ENCODE data around the gene PDZD8.

Gene PDZD8

GRCh38 chr10:117366741-117367140 lies 8.5 kb downstream of the PDZD8 start:
- TF ChIP-seq, protein P1, sequence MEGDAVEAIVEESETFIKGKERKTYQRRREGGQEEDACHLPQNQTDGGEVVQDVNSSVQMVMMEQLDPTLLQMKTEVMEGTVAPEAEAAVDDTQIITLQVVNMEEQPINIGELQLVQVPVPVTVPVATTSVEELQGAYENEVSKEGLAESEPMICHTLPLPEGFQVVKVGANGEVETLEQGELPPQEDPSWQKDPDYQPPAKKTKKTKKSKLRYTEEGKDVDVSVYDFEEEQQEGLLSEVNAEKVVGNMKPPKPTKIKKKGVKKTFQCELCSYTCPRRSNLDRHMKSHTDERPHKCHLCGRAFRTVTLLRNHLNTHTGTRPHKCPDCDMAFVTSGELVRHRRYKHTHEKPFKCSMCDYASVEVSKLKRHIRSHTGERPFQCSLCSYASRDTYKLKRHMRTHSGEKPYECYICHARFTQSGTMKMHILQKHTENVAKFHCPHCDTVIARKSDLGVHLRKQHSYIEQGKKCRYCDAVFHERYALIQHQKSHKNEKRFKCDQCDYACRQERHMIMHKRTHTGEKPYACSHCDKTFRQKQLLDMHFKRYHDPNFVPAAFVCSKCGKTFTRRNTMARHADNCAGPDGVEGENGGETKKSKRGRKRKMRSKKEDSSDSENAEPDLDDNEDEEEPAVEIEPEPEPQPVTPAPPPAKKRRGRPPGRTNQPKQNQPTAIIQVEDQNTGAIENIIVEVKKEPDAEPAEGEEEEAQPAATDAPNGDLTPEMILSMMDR (IDR thresholded peaks at IDR 0.05; ENCODE audit: insufficient read depth, missing control alignments), result no peak
- no peak for FAIRE-seq
- no peak for DNase-seq (ENCODE audit: insufficient read length, low spot score)

DNA sequence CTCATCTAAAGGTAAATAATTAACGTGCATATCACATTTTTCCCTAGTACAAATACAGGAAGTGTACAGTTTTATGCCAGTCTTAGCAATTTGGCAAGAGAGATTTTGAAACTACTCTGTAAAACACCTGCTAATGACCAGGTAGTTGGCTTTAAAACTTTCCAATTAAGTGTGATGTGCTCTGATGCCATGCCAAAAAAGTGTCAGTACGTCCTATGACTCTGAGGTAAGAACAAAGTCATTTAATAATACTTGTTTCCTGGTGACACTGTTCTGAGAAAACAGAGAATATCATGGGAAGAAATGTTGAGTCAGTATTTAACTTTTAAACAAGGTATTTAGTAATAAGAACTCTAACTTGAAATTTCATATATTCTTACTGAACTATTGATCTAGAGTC lies 9.6 kb downstream of the PDZD8 start:
- TF ChIP-seq, protein P1 (IDR thresholded peaks at IDR 0.05; ENCODE audit: insufficient read depth, missing control alignments), result no peak
- DNase-seq (ENCODE audit: insufficient read length, low spot score), result no peak
- FAIRE-seq, result no peak

GRCh38 chr10:117364110-117364960 lies 10.9 kb downstream of the PDZD8 start:
- no peak for FAIRE-seq
- TF ChIP-seq, protein P1 (IDR thresholded peaks at IDR 0.05; ENCODE audit: insufficient read depth, missing control alignments), result no peak
- no peak for DNase-seq (ENCODE audit: insufficient read length, low spot score)

GRCh38 chr10:117363028-117363427 lies 12.2 kb downstream of the PDZD8 start:
- FAIRE-seq, result no peak

DNA sequence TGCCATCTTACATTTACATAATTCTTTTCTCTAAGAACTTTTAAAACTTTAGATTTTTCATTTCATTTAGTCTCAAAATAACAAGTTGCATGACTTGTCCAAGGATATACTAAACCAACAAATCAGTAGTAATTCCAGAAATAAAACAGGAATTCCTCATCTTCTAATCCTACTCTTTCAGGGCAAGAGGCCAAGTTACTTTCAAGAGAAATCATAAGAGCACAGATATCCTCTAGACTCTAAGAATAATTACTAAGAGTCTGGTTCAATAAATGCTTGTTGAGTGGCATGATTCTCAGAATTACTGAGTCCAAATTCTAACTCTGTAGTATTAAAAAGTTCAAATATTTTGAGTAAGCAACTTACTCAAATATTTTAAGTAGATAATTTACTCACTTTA lies 12.9 kb downstream of the PDZD8 start:
- DNase-seq (ENCODE audit: insufficient read length, low spot score) (no peak), FAIRE-seq (no peak)
- TF ChIP-seq, protein P1 (IDR thresholded peaks at IDR 0.05; ENCODE audit: insufficient read depth, missing control alignments), result no peak

More at GRCh38 chr10:117363028-117363427, 12.2 kb downstream of the PDZD8 start:
- TF ChIP-seq, protein P1 (IDR thresholded peaks at IDR 0.05; ENCODE audit: insufficient read depth, missing control alignments), result no peak
- DNase-seq (ENCODE audit: insufficient read length, low spot score), result no peak

DNA sequence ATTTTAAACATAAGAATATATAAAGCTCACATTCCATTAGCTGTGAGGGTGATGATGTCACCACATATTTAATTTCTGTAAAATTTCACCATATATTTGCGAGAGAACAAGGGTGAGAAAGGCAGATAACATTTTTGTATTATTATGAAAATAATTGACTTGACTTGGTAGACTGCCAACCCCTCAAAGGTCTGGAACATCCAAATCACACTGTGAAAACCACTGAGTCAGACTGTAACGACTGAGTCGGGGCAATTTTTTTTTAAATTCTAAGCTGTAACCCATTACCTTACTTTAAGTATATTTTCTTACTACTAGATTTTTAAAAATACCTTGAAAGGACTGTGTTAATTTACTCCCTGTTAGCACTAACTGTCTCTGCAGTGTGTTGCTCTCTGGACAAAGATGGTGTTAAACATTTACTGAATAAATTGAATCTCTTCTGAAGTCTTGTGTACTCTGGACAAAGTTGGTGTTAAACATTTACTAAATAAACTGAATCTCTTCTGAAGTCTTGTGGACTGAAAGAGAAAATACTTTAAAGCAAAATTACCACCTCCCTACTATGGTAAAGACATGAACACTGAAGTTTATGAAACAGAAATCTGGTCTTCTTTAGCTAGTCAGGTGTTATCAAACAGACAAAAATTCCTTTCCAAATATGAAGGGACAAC lies 14.1 kb downstream of the PDZD8 start:
- DNase-seq (ENCODE audit: insufficient read length, low spot score) (no peak), FAIRE-seq (no peak)
- TF ChIP-seq, protein P1 (IDR thresholded peaks at IDR 0.05; ENCODE audit: insufficient read depth, missing control alignments), result no peak

- FAIRE-seq (no peak), DNase-seq (ENCODE audit: insufficient read length, low spot score) (no peak)
- TF ChIP-seq, protein P1 (IDR thresholded peaks at IDR 0.05; ENCODE audit: insufficient read depth, missing control alignments), result no peak
These were observed 15.2 kb downstream of the PDZD8 start for GRCh38 chr10:117360016-117360415.

Measured in D721Med (cell line).